GM21526 (cell line): ENCODE measurements around the gene ADAM12.

Experiments used
- ATAC-seq: cut with Tn5 transposase; IDR thresholded peaks from one replicate; pipeline ENCODE4 v1.9.1; 2021; ENCODE audit warnings: moderate library complexity; ENCODE audit not compliant: unreplicated experiment, low FRiP score

Gene ADAM12

GRCh38 chr10:125967533-125967932 lies 420.7 kb downstream of the ADAM12 start:
- no peak for ATAC-seq

DNA sequence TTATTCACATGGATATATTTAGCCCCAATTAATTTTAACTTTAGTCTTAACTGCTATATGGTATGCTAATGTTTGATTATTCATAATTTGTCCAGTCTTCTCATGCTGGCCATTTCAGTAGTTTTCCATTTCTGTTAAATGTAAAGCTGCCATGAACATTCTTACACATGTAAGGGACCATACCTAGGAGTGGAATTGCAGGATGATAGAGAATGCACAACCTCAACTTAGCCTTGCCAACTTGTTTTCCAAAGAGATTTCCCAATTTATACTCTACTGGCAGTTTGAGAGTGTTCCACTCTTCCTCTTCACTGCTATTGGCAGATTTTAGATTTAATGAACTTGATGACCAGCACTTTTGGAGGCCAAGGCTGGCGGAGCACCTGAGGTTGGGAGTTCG lies 423.7 kb downstream of the ADAM12 start:
- no peak for ATAC-seq
